ENCODE data around the gene USP46.

USP46 gene

GRCh38 chr4:52689096-52689495 lies 30.0 kb upstream of the USP46 start:
- no peak overlapping the region for H3K4me3 ChIP-seq (ENCODE audit: low read length)
- DNase-seq (ENCODE audit: low read depth), result no peak
- TF ChIP-seq CTCF (conservative IDR thresholded peaks at IDR 0.05; ENCODE audit: low read depth, low read length), result no peak

GRCh38 chr4:52687696-52688095 lies 28.6 kb upstream of the USP46 start:
- TF ChIP-seq CTCF (conservative IDR thresholded peaks at IDR 0.05; ENCODE audit: low read depth, low read length), result no peak
- DNase-seq (ENCODE audit: low read depth), result no peak
- H3K4me3 ChIP-seq (ENCODE audit: low read length), result no peak overlapping the region

GRCh38 chr4:52685316-52685715 lies 26.2 kb upstream of the USP46 start:
- no peak overlapping the region for H3K4me3 ChIP-seq (ENCODE audit: low read length)
- TF ChIP-seq CTCF (conservative IDR thresholded peaks at IDR 0.05; ENCODE audit: low read depth, low read length), result no peak
- no peak for DNase-seq (ENCODE audit: low read depth)

GRCh38 chr4:52684896-52685295 lies 25.8 kb upstream of the USP46 start:
- no peak for TF ChIP-seq CTCF (conservative IDR thresholded peaks at IDR 0.05; ENCODE audit: low read depth, low read length)
- H3K4me3 ChIP-seq (ENCODE audit: low read length), result no peak overlapping the region
- no peak for DNase-seq (ENCODE audit: low read depth)

GRCh38 chr4:52680381-52680780 lies 21.3 kb upstream of the USP46 start:
- no peak for DNase-seq (ENCODE audit: low read depth)
- H3K4me3 ChIP-seq (ENCODE audit: low read length), result no peak overlapping the region
- TF ChIP-seq CTCF (conservative IDR thresholded peaks at IDR 0.05; ENCODE audit: low read depth, low read length), result no peak

- no peak for DNase-seq (ENCODE audit: low read depth)
- H3K4me3 ChIP-seq (ENCODE audit: low read length), result no peak overlapping the region
- no peak for TF ChIP-seq CTCF (conservative IDR thresholded peaks at IDR 0.05; ENCODE audit: low read depth, low read length)
These were observed 17.4 kb upstream of the USP46 start for GRCh38 chr4:52676536-52676935.

GRCh38 chr4:52675111-52675510 lies 16.0 kb upstream of the USP46 start:
- DNase-seq (ENCODE audit: low read depth), result no peak
- TF ChIP-seq CTCF (conservative IDR thresholded peaks at IDR 0.05; ENCODE audit: low read depth, low read length), result no peak
- no peak overlapping the region for H3K4me3 ChIP-seq (ENCODE audit: low read length)
